HCT116 (cell line): ENCODE data around the gene PTGR3. TPM values are rescaled to one million over a fixed set of nuclear protein-coding genes. Genes with fewer than 3 reads are reported as not detected.

Experiments
- ATAC-seq: fragments of 200-7000 bp; cut with Tn5 transposase; 2 replicates; pipeline ENCODE4 v1.9.1; 2020; ENCODE audit warnings: mild to moderate bottlenecking, moderate library complexity
- BruUV-seq: library from RNA; stranded (reverse); fragments of 400-500 nt; replicated peaks from 2 replicates; lab custom pipeline; 2021; lab: Mats Ljungman, UMichigan
- CTCF ChIA-PET: fragments of 300-600 bp; sonication (Branson Sonifier 250); formaldehyde crosslinking; loops from one replicate; lab custom pipeline; 2021; ENCODE audit warnings: antibody characterized with exemption; lab: Charles Lee
- POLR2A ChIA-PET: fragments of 300-600, 350-600 bp; sonication (Branson Sonifier 250); formaldehyde crosslinking; loops from one replicate; lab custom pipeline; 2021; ENCODE audit warnings: antibody characterized with exemption; lab: Charles Lee
- RAD21 ChIA-PET, 2 experiments: fragments of 300-600 bp; sonication (Branson Sonifier 250); formaldehyde crosslinking; loops; one replicate each; lab custom pipeline; 2023; ENCODE audit warnings: low total read pairs in 2 of 2; ENCODE audit not compliant: uncharacterized antibody in 2 of 2, unreplicated experiment in 2 of 2, low non-redundant PET in 1 of 2; lab: Charles Lee
- DNase-seq: peaks from one replicate; pipeline ENCODE4 v3.0.0-alpha.2; 2010; ENCODE audit warnings: low read depth, low spot score
- H2AFZ ChIP-seq: fragments of 200-600 bp; shearing (Covaris generic), sonication (generic); 2 replicates; pipeline ENCODE4 v1.6.1; 2017; ENCODE audit warnings: low read depth, mixed run types, mixed read lengths, antibody characterized with exemption, low read length; ENCODE audit not compliant: poor library complexity, severe bottlenecking
- H3K27ac ChIP-seq: 2 replicates; pipeline ENCODE4 v1.5.1; 2012; ENCODE audit warnings: low read depth, low read length
- H3K27me3 ChIP-seq: fragments of 200-600 bp; sonication (generic); 2 replicates; pipeline ENCODE4 v1.6.1; 2016; ENCODE audit warnings: mixed run types, low read length, mixed read lengths; ENCODE audit not compliant: insufficient read depth
- H3K36me3 ChIP-seq, 2 experiments: fragments of 200-500 bp in 1 of 2; fragments of 200-600 bp in 1 of 2; sonication (Bioruptor generic) in 1 of 2; sonication (generic) in 1 of 2; 2 replicates each; pipeline versions ENCODE4 v1.5.1 to v1.6.1; 2014 to 2016; ENCODE audit warnings: low read length in 2 of 2, inconsistent platforms in 1 of 2, mixed read lengths in 1 of 2, mixed run types in 1 of 2; ENCODE audit not compliant: insufficient read depth in 2 of 2, control insufficient read depth in 1 of 2
- H3K4me1 ChIP-seq, 2 experiments: fragments of 200-600 bp in 1 of 2; sonication (generic) in 1 of 2; 2 replicates each; pipeline versions ENCODE4 v1.5.1 to v1.6.1; 2012 to 2017; ENCODE audit warnings: low read length in 2 of 2, inconsistent platforms in 1 of 2, mild to moderate bottlenecking in 1 of 2, mixed read lengths in 1 of 2, mixed run types in 1 of 2, moderate library complexity in 1 of 2; ENCODE audit not compliant: insufficient read depth in 2 of 2, control insufficient read depth in 1 of 2
- H3K4me2 ChIP-seq: fragments of 200-600 bp; sonication (generic); 2 replicates; pipeline ENCODE4 v1.6.1; 2017; ENCODE audit warnings: mixed run types, low read length, mixed read lengths
- H3K4me3 ChIP-seq, 2 experiments: fragments of 200-600 bp in 1 of 2; sonication (generic) in 1 of 2; replicated peaks in 1 of 2; 2 replicates each; pipeline ENCODE4 v1.5.1; 2011 to 2016; ENCODE audit warnings: low read length in 2 of 2, control low read depth in 1 of 2, low read depth in 1 of 2, mild to moderate bottlenecking in 1 of 2, mixed read lengths in 1 of 2, mixed run types in 1 of 2
- H3K79me2 ChIP-seq: fragments of 200-600 bp; sonication (generic); 2 replicates; pipeline ENCODE4 v1.6.1; 2017; ENCODE audit warnings: mild to moderate bottlenecking, mixed run types, low read length, moderate library complexity, mixed read lengths; ENCODE audit not compliant: insufficient read depth
- H3K9ac ChIP-seq: fragments of 200-600 bp; sonication (generic); 2 replicates; pipeline ENCODE4 v1.6.1; 2016; ENCODE audit warnings: low read length, mixed read lengths
- H3K9me2 ChIP-seq: fragments of 200-600 bp; sonication (generic), shearing (Covaris generic); 2 replicates; pipeline ENCODE4 v1.6.1; 2017; ENCODE audit warnings: mixed run types, mild to moderate bottlenecking, moderate library complexity; ENCODE audit not compliant: insufficient read depth
- H3K9me3 ChIP-seq, 2 experiments: fragments of 200-500 bp in 1 of 2; fragments of 200-600 bp in 1 of 2; sonication (Bioruptor generic) in 1 of 2; sonication (generic) in 1 of 2; 2 replicates each; pipeline ENCODE4 v1.6.1; 2014 to 2017; ENCODE audit warnings: low read length in 2 of 2, mixed read lengths in 2 of 2, inconsistent platforms in 1 of 2, low read depth in 1 of 2, mild to moderate bottlenecking in 1 of 2, mixed run types in 1 of 2, moderate library complexity in 1 of 2; ENCODE audit not compliant: control insufficient read depth in 1 of 2, insufficient read depth in 1 of 2
- H4K20me1 ChIP-seq: fragments of 200-600 bp; sonication (generic), shearing (Covaris generic); 2 replicates; pipeline ENCODE4 v1.6.1; 2017; ENCODE audit warnings: mixed run types, mild to moderate bottlenecking, moderate library complexity; ENCODE audit not compliant: insufficient read depth
- CBX3 ChIP-seq: IDR thresholded peaks from 2 replicates; pipeline ENCODE4 v1.6.1; 2012; ENCODE audit warnings: low read depth
- JUND ChIP-seq: IDR thresholded peaks from 2 replicates; pipeline ENCODE4 v1.6.1; 2012
- MAX ChIP-seq: IDR thresholded peaks from 2 replicates; pipeline ENCODE4 v1.6.1; 2012
- POLR2AphosphoS5 ChIP-seq: IDR thresholded peaks from 2 replicates; pipeline ENCODE4 v1.6.1; 2011; ENCODE audit warnings: mild to moderate bottlenecking, low read depth, low read length, moderate library complexity
- SIN3A ChIP-seq: IDR thresholded peaks from 2 replicates; pipeline ENCODE4 v1.6.1; 2012; ENCODE audit warnings: low read depth
- SRF ChIP-seq: IDR thresholded peaks from 2 replicates; pipeline ENCODE4 v1.6.1; 2012; ENCODE audit warnings: low read depth
- YY1 ChIP-seq: IDR thresholded peaks from 2 replicates; pipeline ENCODE4 v1.6.1; 2011; ENCODE audit warnings: low read length, low read depth, moderate library complexity, mild to moderate bottlenecking; ENCODE audit not compliant: insufficient replicate concordance; ENCODE audit errors: extremely low read depth
- ZNF274 ChIP-seq: fragments of 200-500 bp; sonication (Bioruptor generic); IDR thresholded peaks from 2 replicates; pipeline ENCODE4 v1.6.1; 2014; ENCODE audit warnings: mild to moderate bottlenecking, low read depth, low read length, inconsistent platforms
- intact Hi-C: fragments of 100-400 bp; cut with micrococcal nuclease; formaldehyde crosslinking; loops from 2 replicates; pipeline ENCODE4 v1.10.0; 2022
- total RNA-seq: library from RNA; stranded (reverse); gene quantifications from one replicate; pipeline ENCODE4 v1.2.1, GENCODE V29; 2021; ENCODE audit not compliant: unreplicated experiment
- TF ChIP-seq, protein P1 (sequence below): IDR thresholded peaks from 2 replicates; pipeline ENCODE4 v1.6.1; 2011; ENCODE audit warnings: mild to moderate bottlenecking, low read length, moderate library complexity; ENCODE audit not compliant: insufficient replicate concordance; ENCODE audit errors: extremely low read depth

The PTGR3 gene
- total RNA-seq, 1 experiment from 2014 or later: 25.3 TPM

GRCh38 chr18:75199327-75199726 lies 9.6 kb downstream of the PTGR3 start:
- intact Hi-C loops: no loop called here
- BruUV-seq: no TSS peak
- RAD21 ChIA-PET: no interaction called here
- POLR2A ChIA-PET: no interaction called here
- H3K79me2 ChIP-seq: peaks cover 24% of the 10 kb centered on the region
- H3K9ac ChIP-seq: no peak overlapping the region
- TF ChIP-seq ZNF274: no peak
- TF ChIP-seq MAX: no peak
- TF ChIP-seq CBX3: no peak
- TF ChIP-seq, protein P1, sequence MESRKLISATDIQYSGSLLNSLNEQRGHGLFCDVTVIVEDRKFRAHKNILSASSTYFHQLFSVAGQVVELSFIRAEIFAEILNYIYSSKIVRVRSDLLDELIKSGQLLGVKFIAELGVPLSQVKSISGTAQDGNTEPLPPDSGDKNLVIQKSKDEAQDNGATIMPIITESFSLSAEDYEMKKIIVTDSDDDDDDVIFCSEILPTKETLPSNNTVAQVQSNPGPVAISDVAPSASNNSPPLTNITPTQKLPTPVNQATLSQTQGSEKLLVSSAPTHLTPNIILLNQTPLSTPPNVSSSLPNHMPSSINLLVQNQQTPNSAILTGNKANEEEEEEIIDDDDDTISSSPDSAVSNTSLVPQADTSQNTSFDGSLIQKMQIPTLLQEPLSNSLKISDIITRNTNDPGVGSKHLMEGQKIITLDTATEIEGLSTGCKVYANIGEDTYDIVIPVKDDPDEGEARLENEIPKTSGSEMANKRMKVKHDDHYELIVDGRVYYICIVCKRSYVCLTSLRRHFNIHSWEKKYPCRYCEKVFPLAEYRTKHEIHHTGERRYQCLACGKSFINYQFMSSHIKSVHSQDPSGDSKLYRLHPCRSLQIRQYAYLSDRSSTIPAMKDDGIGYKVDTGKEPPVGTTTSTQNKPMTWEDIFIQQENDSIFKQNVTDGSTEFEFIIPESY: no peak
- no peak for TF ChIP-seq JUND
- no peak for TF ChIP-seq SRF
- no peak for TF ChIP-seq SIN3A
- no peak for TF ChIP-seq POLR2AphosphoS5
- TF ChIP-seq YY1: no peak
- H3K27me3 ChIP-seq: no peaks in the 10 kb centered on the region
- DNase-seq: no peak
- H2AFZ ChIP-seq: no peak overlapping the region
- H3K4me3 ChIP-seq: no peak overlapping the region
- no peak overlapping the region for H3K4me2 ChIP-seq
- CTCF ChIA-PET: no interaction called here
- ATAC-seq: no peak
- H3K36me3 ChIP-seq: peaks cover 5 to 7% of the 10 kb centered on the region in 2 experiments; a peak in 2 of 4 replicates
- no peak overlapping the region for H3K27ac ChIP-seq
- H4K20me1 ChIP-seq: no peaks in the 10 kb centered on the region
- no peaks in the 10 kb centered on the region for H3K9me3 ChIP-seq
- H3K4me1 ChIP-seq: no peaks in the 10 kb centered on the region
- H3K9me2 ChIP-seq: no peaks in the 10 kb centered on the region
